ENCODE measurements around the gene ADGRB2. TPM values are rescaled to one million over a fixed set of nuclear protein-coding genes. Genes with fewer than 3 reads are reported as not detected.

The ADGRB2 gene
- total RNA-seq, 1 donor from 2014 or later, result 14.2 TPM

GRCh38 chr1:31679676-31680230 lies 84.4 kb downstream of the ADGRB2 start:
- no peak for DNase-seq (ENCODE audit: extremely low spot score, unreplicated experiment)
- Mint-ChIP-seq H3K9me3 (no peaks in the 10 kb centered on the region), H3K27ac (no peak overlapping the region), H3K4me1 (ENCODE audit: unreplicated experiment) (no peaks in the 10 kb centered on the region), H3K27me3 (peaks cover 8% of the 10 kb centered on the region), H3K4me3 (no peak overlapping the region), H3K36me3 (no peaks in the 10 kb centered on the region)
- TF ChIP-seq CTCF (conservative IDR thresholded peaks at IDR 0.05), result no peak

- H3K4me1 Mint-ChIP-seq (ENCODE audit: unreplicated experiment), result no peaks in the 10 kb centered on the region
- H3K27me3 Mint-ChIP-seq, result peaks cover 8% of the 10 kb centered on the region
- H3K36me3 Mint-ChIP-seq, result no peaks in the 10 kb centered on the region
- no peak overlapping the region for H3K27ac Mint-ChIP-seq
- H3K9me3 Mint-ChIP-seq, result no peaks in the 10 kb centered on the region
- H3K4me3 Mint-ChIP-seq, result no peak overlapping the region
- no peak for TF ChIP-seq CTCF (conservative IDR thresholded peaks at IDR 0.05)
- DNase-seq (ENCODE audit: extremely low spot score, unreplicated experiment), result no peak
Observed at GRCh38 chr1:31679091-31679490, 85.0 kb downstream of the ADGRB2 start.

GRCh38 chr1:31678681-31679080 lies 85.5 kb downstream of the ADGRB2 start:
- no peak for TF ChIP-seq CTCF (conservative IDR thresholded peaks at IDR 0.05)
- no peak overlapping the region for H3K27ac Mint-ChIP-seq
- no peaks in the 10 kb centered on the region for H3K36me3 Mint-ChIP-seq
- DNase-seq (ENCODE audit: extremely low spot score, unreplicated experiment), result no peak
- H3K9me3 Mint-ChIP-seq, result no peaks in the 10 kb centered on the region
- H3K4me1 Mint-ChIP-seq (ENCODE audit: unreplicated experiment), result no peaks in the 10 kb centered on the region
- H3K27me3 Mint-ChIP-seq, result peaks cover 8% of the 10 kb centered on the region
- H3K4me3 Mint-ChIP-seq, result no peak overlapping the region

GRCh38 chr1:31677949-31678348 lies 86.2 kb downstream of the ADGRB2 start:
- Mint-ChIP-seq H3K27ac (no peak overlapping the region), H3K9me3 (no peaks in the 10 kb centered on the region), H3K4me3 (no peak overlapping the region)

GRCh38 chr1:31677401-31677800 lies 86.7 kb downstream of the ADGRB2 start:
- Mint-ChIP-seq H3K4me3 (no peak overlapping the region), H3K27ac (no peak overlapping the region), H3K36me3 (no peaks in the 10 kb centered on the region), H3K9me3 (no peaks in the 10 kb centered on the region), H3K4me1 (ENCODE audit: unreplicated experiment) (no peaks in the 10 kb centered on the region), H3K27me3 (peaks cover 8% of the 10 kb centered on the region)
- DNase-seq (ENCODE audit: extremely low spot score, unreplicated experiment), result no peak
- TF ChIP-seq CTCF (conservative IDR thresholded peaks at IDR 0.05), result no peak

More at GRCh38 chr1:31677949-31678348, 86.2 kb downstream of the ADGRB2 start:
- H3K4me1 Mint-ChIP-seq (ENCODE audit: unreplicated experiment), result no peaks in the 10 kb centered on the region
- H3K36me3 Mint-ChIP-seq, result no peaks in the 10 kb centered on the region
- DNase-seq (ENCODE audit: extremely low spot score, unreplicated experiment), result no peak
- peaks cover 8% of the 10 kb centered on the region for H3K27me3 Mint-ChIP-seq
- TF ChIP-seq CTCF (conservative IDR thresholded peaks at IDR 0.05), result no peak

Small RNA genes lying within 50 kb of the gene (microRNA-seq; reads per million reads assigned to microRNA genes)
- gene MIR4254, result not detected

Other genes starting within 250 kb of the ADGRB2 start
- gene TINAGL1, start 187.8 kb downstream of the ADGRB2 start, total RNA-seq (ENCODE audit: low replicate concordance), result 27.2 and 30.0 TPM in 2 replicates
- gene HCRTR1, start 146.7 kb downstream of the ADGRB2 start, total RNA-seq (ENCODE audit: low replicate concordance), result not detected in 2 replicates
- 45.2 and 48.3 TPM in 2 replicates for gene PEF1, start 119.5 kb downstream of the ADGRB2 start, total RNA-seq (ENCODE audit: low replicate concordance)
- 4.6 and 53.5 TPM in 2 replicates for gene COL16A1, start 60.3 kb downstream of the ADGRB2 start, total RNA-seq (ENCODE audit: low replicate concordance)
- 0.52 and 1.1 TPM in 2 replicates for gene SPOCD1, start 51.7 kb upstream of the ADGRB2 start, total RNA-seq (ENCODE audit: low replicate concordance)
- 150 and 179 TPM in 2 replicates for gene PTP4A2, start 174.0 kb upstream of the ADGRB2 start, total RNA-seq (ENCODE audit: low replicate concordance)
- gene KHDRBS1, start 249.5 kb upstream of the ADGRB2 start, total RNA-seq (ENCODE audit: low replicate concordance), result 136 and 202 TPM in 2 replicates

Measured in type B pancreatic cell (in vitro differentiated cells).